ENCODE measurements around the gene MACROD2. TPM values are rescaled to one million over a fixed set of nuclear protein-coding genes. Genes with fewer than 3 reads are reported as not detected.

The MACROD2 gene
- polyA plus RNA-seq, 1 donor from 2014 or later: 23.2 TPM

DNA sequence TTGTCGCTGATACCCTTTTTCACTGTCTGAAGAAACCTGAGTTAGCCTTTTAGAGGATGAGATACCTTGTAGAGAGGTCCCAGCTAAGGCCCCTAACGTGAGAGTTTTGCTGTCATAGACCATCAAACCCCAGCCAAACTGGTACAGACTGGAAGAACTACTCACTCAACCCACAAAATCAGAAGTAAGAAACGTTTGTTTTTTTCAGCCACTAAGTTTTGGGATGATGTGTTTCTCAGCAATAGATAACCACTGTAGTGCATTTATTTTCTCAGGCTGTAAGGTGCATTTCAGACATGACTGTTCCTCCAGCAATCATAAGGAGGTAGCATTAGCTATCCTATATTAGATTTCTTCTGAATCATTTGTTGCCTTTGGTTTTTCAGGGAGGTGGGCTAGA, 749.4 kb downstream of the MACROD2 start:
- Histone ChIP-seq H3K9ac (ENCODE audit: low read length) (no peak overlapping the region), H3K4me3 (ENCODE audit: low read length) (no peak overlapping the region), H3K36me3 (ENCODE audit: insufficient read depth, low read length) (no peaks in the 10 kb centered on the region), H3K4me2 (ENCODE audit: low read length) (no peak overlapping the region), H3K27ac (ENCODE audit: low read length) (no peak overlapping the region), H2AFZ (ENCODE audit: low read depth, low read length) (no peak overlapping the region), H3K9me2 (ENCODE audit: insufficient read depth, low read length) (no peaks in the 10 kb centered on the region), H3K27me3 (ENCODE audit: insufficient read depth, low read depth, low read length) (no peaks in the 10 kb centered on the region), H3K79me2 (replicated peaks; ENCODE audit: insufficient read depth, low read length) (no peaks in the 10 kb centered on the region), H3K9me3 (ENCODE audit: low read length) (no peaks in the 10 kb centered on the region), H3F3A (ENCODE audit: insufficient read depth, low read length, poor library complexity, severe bottlenecking) (no peaks in the 10 kb centered on the region), H4K20me1 (ENCODE audit: insufficient read depth) (no peaks in the 10 kb centered on the region)
- TF ChIP-seq RAD21 (conservative IDR thresholded peaks at IDR 0.05) (no peak), MXI1 (conservative IDR thresholded peaks at IDR 0.05; ENCODE audit: poor library complexity, severe bottlenecking) (no peak), TAF1 (IDR thresholded peaks at IDR 0.05; ENCODE audit: low read depth) (no peak), EZH2 (IDR thresholded peaks at IDR 0.05; ENCODE audit: borderline replicate concordance, insufficient read depth, low read length, poor library complexity, severe bottlenecking) (no peak), CTCF (IDR thresholded peaks at IDR 0.05; ENCODE audit: poor library complexity, severe bottlenecking) (no peak), REST (IDR thresholded peaks at IDR 0.05; ENCODE audit: borderline replicate concordance) (no peak), SMC3 (conservative IDR thresholded peaks at IDR 0.05; ENCODE audit: poor library complexity) (no peak)

DNA sequence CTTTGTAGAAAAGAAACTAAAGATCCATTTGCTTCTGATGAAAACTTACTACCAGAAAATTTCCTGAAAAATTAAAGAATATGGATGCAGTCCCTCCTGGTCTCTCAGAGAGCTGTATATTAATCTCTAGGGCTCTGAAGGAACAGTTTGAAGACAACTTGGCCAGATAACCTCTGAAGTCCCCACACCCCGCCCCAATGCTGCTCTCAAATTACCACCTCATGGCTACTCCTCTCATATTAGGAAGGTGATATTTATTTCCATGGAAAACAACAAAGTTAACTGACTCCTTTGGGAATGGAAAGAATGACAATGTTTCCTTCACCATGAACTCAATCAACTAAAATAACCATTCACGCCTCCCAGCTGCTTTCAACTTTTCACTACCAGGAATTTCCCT, 750.5 kb downstream of the MACROD2 start:
- no peaks in the 10 kb centered on the region for H3F3A ChIP-seq (ENCODE audit: insufficient read depth, low read length, poor library complexity, severe bottlenecking)
- no peak overlapping the region for H3K4me3 ChIP-seq (ENCODE audit: low read length)
- no peaks in the 10 kb centered on the region for H3K36me3 ChIP-seq (ENCODE audit: insufficient read depth, low read length)
- H3K9me3 ChIP-seq (ENCODE audit: low read length): no peaks in the 10 kb centered on the region
- no peaks in the 10 kb centered on the region for H3K9me2 ChIP-seq (ENCODE audit: insufficient read depth, low read length)
- H3K4me2 ChIP-seq (ENCODE audit: low read length): no peak overlapping the region
- H2AFZ ChIP-seq (ENCODE audit: low read depth, low read length): no peak overlapping the region
- no peaks in the 10 kb centered on the region for H4K20me1 ChIP-seq (ENCODE audit: insufficient read depth)
- H3K79me2 ChIP-seq (replicated peaks; ENCODE audit: insufficient read depth, low read length): no peaks in the 10 kb centered on the region
- TF ChIP-seq RAD21 (conservative IDR thresholded peaks at IDR 0.05) (no peak), MXI1 (conservative IDR thresholded peaks at IDR 0.05; ENCODE audit: poor library complexity, severe bottlenecking) (no peak), POLR2AphosphoS5 (IDR thresholded peaks at IDR 0.05) (no peak), EZH2 (IDR thresholded peaks at IDR 0.05; ENCODE audit: borderline replicate concordance, insufficient read depth, low read length, poor library complexity, severe bottlenecking) (no peak)
- H3K9ac ChIP-seq (ENCODE audit: low read length): no peak overlapping the region
- no peak overlapping the region for H3K27ac ChIP-seq (ENCODE audit: low read length)
- H3K27me3 ChIP-seq (ENCODE audit: insufficient read depth, low read depth, low read length): no peaks in the 10 kb centered on the region

GRCh38 chr20:14751191-14751590, 755.9 kb downstream of the MACROD2 start:
- no peaks in the 10 kb centered on the region for H3K9me3 ChIP-seq (ENCODE audit: low read length)
- no peaks in the 10 kb centered on the region for H3K36me3 ChIP-seq (ENCODE audit: insufficient read depth, low read length)
- no peaks in the 10 kb centered on the region for H3F3A ChIP-seq (ENCODE audit: insufficient read depth, low read length, poor library complexity, severe bottlenecking)
- H3K27me3 ChIP-seq (ENCODE audit: insufficient read depth, low read depth, low read length): no peaks in the 10 kb centered on the region
- H3K27ac ChIP-seq (ENCODE audit: low read length): no peak overlapping the region
- no peak overlapping the region for H3K4me3 ChIP-seq (ENCODE audit: low read length)
- no peaks in the 10 kb centered on the region for H3K79me2 ChIP-seq (replicated peaks; ENCODE audit: insufficient read depth, low read length)
- no peaks in the 10 kb centered on the region for H4K20me1 ChIP-seq (ENCODE audit: insufficient read depth)
- no peak for TF ChIP-seq EZH2 (IDR thresholded peaks at IDR 0.05; ENCODE audit: borderline replicate concordance, insufficient read depth, low read length, poor library complexity, severe bottlenecking)
- no peak for TF ChIP-seq SMC3 (conservative IDR thresholded peaks at IDR 0.05; ENCODE audit: poor library complexity)
- TF ChIP-seq MXI1 (conservative IDR thresholded peaks at IDR 0.05; ENCODE audit: poor library complexity, severe bottlenecking): no peak
- TF ChIP-seq TAF1 (IDR thresholded peaks at IDR 0.05; ENCODE audit: low read depth): no peak
- no peak for TF ChIP-seq EP300 (conservative IDR thresholded peaks at IDR 0.05; ENCODE audit: poor library complexity, severe bottlenecking)
- no peak for TF ChIP-seq CTCF (IDR thresholded peaks at IDR 0.05; ENCODE audit: poor library complexity, severe bottlenecking)
- TF ChIP-seq RAD21 (conservative IDR thresholded peaks at IDR 0.05): no peak
- TF ChIP-seq REST (IDR thresholded peaks at IDR 0.05; ENCODE audit: borderline replicate concordance): no peak
- no peak for TF ChIP-seq POLR2AphosphoS5 (IDR thresholded peaks at IDR 0.05)
- no peak overlapping the region for H3K4me2 ChIP-seq (ENCODE audit: low read length)
- H3K9me2 ChIP-seq (ENCODE audit: insufficient read depth, low read length): no peaks in the 10 kb centered on the region
- no peak overlapping the region for H2AFZ ChIP-seq (ENCODE audit: low read depth, low read length)
- no peak overlapping the region for H3K9ac ChIP-seq (ENCODE audit: low read length)
